ENCODE results near the gene OCA2. TPM values are rescaled to one million over a fixed set of nuclear protein-coding genes. Genes with fewer than 3 reads are reported as not detected.

Gene OCA2
- total RNA-seq, 2 donors from 2014 or later = 0.31 TPM; not detected in 1

DNA sequence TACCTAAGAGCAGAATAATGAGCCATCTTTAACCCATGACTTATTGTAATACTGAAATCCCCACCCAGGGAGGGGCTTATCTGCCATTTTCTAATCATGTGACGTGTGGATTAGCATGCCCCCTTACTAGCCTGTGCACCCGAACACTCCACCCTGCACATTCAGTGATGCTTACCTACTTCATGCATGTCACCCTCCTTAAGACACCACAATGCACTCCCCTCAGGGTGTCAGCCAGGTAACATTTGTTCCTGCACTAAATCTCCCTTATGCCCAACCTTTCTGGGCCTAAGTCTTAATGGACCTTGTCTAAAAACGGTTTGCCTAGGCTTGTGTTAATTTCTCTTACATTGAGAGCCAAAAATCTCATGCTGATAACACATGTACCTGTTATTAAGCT, 336.6 kb downstream of the OCA2 start:
- DNase-seq (ENCODE audit: low spot score) = no peak
- TF ChIP-seq, protein P1, sequence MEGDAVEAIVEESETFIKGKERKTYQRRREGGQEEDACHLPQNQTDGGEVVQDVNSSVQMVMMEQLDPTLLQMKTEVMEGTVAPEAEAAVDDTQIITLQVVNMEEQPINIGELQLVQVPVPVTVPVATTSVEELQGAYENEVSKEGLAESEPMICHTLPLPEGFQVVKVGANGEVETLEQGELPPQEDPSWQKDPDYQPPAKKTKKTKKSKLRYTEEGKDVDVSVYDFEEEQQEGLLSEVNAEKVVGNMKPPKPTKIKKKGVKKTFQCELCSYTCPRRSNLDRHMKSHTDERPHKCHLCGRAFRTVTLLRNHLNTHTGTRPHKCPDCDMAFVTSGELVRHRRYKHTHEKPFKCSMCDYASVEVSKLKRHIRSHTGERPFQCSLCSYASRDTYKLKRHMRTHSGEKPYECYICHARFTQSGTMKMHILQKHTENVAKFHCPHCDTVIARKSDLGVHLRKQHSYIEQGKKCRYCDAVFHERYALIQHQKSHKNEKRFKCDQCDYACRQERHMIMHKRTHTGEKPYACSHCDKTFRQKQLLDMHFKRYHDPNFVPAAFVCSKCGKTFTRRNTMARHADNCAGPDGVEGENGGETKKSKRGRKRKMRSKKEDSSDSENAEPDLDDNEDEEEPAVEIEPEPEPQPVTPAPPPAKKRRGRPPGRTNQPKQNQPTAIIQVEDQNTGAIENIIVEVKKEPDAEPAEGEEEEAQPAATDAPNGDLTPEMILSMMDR (IDR thresholded peaks at IDR 0.05) = no peak
- H3K9me3 ChIP-seq = no peaks in the 10 kb centered on the region
- no peaks in the 10 kb centered on the region for H3K4me1 ChIP-seq
- no peaks in the 10 kb centered on the region for H3K27me3 ChIP-seq
- H3K27ac ChIP-seq = no peak overlapping the region
- H3K4me3 ChIP-seq = no peak overlapping the region
- no peaks in the 10 kb centered on the region for H3K36me3 ChIP-seq

DNA sequence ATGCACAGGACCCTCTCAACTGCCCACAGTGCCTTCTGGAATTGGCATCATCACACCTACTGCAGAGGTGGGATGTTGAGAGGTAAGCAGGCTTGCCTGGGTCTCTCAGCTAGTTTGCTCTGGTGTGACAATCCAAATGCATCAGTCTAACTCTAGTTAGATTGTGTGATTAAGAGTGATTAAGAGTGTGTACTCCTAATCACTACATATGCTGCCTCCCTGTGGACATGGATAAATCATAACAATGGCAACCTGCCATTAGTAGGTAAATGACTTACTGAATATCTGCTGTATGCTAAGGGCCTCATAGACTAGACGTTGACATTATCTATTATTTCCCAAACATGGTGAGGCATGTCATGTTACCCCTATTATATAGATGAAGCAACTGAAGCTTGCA, 342.1 kb downstream of the OCA2 start:
- no peak overlapping the region for H3K4me3 ChIP-seq
- H3K36me3 ChIP-seq = no peaks in the 10 kb centered on the region
- H3K9me3 ChIP-seq = no peaks in the 10 kb centered on the region
- no peak for DNase-seq (ENCODE audit: low spot score)
- no peak overlapping the region for H3K27ac ChIP-seq
- TF ChIP-seq, protein P1 (IDR thresholded peaks at IDR 0.05) = no peak
- H3K27me3 ChIP-seq = no peaks in the 10 kb centered on the region
- no peaks in the 10 kb centered on the region for H3K4me1 ChIP-seq

DNA sequence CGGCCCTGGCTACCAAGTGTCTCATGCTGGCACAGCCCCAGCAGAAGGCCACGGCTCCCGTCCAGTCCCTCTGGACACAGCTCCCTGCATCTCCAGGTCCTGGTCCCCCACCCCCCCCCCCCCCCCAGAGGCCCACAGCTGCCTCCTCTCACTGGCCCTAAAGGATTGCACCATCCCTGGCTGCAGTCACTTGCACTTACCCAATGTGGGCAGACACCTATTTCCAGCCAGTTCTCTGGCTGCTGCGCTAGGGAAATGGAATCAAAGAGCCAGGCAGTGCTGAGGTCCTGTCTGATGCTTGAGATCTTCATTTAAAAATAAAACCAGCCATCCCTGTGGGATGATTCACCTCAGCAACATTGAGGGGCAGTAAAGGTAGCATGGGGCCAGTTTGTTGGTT, 346.4 kb downstream of the OCA2 start:
- TF ChIP-seq, protein P1 (IDR thresholded peaks at IDR 0.05) = no peak
- H3K4me1 ChIP-seq = no peaks in the 10 kb centered on the region
- H3K36me3 ChIP-seq = no peaks in the 10 kb centered on the region
- no peaks in the 10 kb centered on the region for H3K9me3 ChIP-seq
- no peak for DNase-seq (ENCODE audit: low spot score)
- H3K27ac ChIP-seq = no peak overlapping the region
- H3K4me3 ChIP-seq = no peak overlapping the region
- no peaks in the 10 kb centered on the region for H3K27me3 ChIP-seq

DNA sequence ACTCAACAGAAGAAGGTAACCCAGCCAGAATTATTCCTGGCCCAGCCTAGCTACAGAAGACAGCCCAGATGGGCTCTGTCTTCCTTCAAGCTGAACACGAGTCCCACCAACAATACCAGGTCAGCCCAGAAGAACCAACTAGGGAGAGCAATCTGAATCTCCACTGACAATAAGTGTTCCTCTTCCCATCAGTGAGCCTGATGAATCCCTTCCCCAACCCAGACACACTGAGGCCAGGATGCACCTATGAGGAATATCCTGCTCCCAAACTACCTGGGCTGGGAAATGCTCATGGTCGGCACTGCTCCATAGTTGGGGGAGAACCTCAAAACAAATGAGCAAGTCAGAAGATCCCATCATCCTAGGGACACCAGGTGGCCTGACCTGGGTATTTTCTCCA, 351.1 kb downstream of the OCA2 start:
- Histone ChIP-seq H3K36me3 (no peaks in the 10 kb centered on the region), H3K4me3 (no peak overlapping the region), H3K27ac (no peak overlapping the region), H3K9me3 (no peaks in the 10 kb centered on the region), H3K27me3 (no peaks in the 10 kb centered on the region), H3K4me1 (peaks cover 0 to 4% of the 10 kb centered on the region in 2 donors)
- TF ChIP-seq, protein P1 (IDR thresholded peaks at IDR 0.05) = no peak
- DNase-seq (ENCODE audit: low spot score) = no peak

DNA sequence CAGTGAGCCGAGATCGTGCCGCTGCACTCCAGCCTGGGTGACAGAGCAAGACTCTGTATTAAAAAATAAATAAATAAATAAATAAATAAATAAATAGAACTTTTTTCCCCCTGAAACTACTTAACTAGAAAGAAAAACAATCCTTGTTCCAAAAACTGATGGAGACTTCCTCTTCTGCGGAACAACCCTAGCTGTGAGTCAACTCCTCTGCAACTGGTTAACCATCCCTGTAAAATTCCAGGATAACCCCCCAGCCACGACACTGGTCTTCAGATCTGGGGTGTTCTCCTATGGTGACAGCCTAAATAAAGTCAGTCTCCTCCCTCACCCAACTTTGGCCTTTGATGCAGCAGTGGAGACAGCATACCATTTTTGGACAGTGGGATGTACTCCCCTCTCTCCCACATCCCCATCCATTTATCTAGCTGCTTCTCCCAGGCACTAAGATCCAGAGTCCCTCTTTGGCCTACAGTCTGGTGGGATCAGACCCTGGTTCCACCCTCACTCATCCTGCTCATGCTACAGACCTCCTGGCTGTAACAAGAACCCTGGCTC, 352.6 kb downstream of the OCA2 start:
- Histone ChIP-seq H3K4me1 (peaks cover 0 to 4% of the 10 kb centered on the region in 2 donors), H3K36me3 (no peaks in the 10 kb centered on the region), H3K9me3 (no peaks in the 10 kb centered on the region), H3K27me3 (no peaks in the 10 kb centered on the region), H3K4me3 (no peak overlapping the region), H3K27ac (no peak overlapping the region)
- no peak for DNase-seq (ENCODE audit: low spot score)
- TF ChIP-seq, protein P1 (IDR thresholded peaks at IDR 0.05) = no peak

DNA sequence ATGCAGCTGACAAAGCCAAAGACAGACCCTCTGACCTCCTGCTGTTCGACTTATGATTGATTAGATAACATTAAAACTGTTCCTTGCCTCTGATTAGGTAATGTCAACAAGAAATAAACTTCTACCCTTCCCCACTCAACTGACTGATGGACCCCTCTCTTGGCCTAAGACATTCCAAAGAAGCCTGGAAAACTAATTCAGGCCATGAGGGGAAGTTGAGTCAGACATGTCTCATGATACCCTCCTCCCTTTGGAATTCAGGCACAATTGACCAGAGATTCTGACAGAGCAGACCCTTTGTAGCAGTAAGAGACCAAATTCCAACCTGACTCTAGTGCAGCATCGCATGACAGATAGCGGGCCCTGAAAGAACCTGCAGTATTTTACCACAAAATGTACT, 354.5 kb downstream of the OCA2 start:
- Histone ChIP-seq H3K4me3 (no peak overlapping the region), H3K36me3 (no peaks in the 10 kb centered on the region), H3K27me3 (no peaks in the 10 kb centered on the region), H3K27ac (no peak overlapping the region), H3K9me3 (no peaks in the 10 kb centered on the region), H3K4me1 (peaks cover 0 to 4% of the 10 kb centered on the region in 2 donors)
- no peak for DNase-seq (ENCODE audit: low spot score)
- TF ChIP-seq, protein P1 (IDR thresholded peaks at IDR 0.05) = no peak

All from right atrium auricular region (tissue), 2 donors.